C4-2B (cell line): ENCODE results near the gene ABCA4.

Source experiments
- H3K27ac ChIP-seq: fragments of 450-650 bp; 2 replicates; pipeline ENCODE4 v1.5.1; 2017
- ZFX ChIP-seq: fragments of 450-650 bp; IDR thresholded peaks from 2 replicates; pipeline ENCODE4 v1.6.1; 2017
- TF ChIP-seq, protein P1 (sequence below): fragments of 450-650 bp; conservative IDR thresholded peaks from 2 replicates; pipeline ENCODE4 v1.5.1; 2017; ENCODE audit warnings: mild to moderate bottlenecking

The ABCA4 gene

DNA sequence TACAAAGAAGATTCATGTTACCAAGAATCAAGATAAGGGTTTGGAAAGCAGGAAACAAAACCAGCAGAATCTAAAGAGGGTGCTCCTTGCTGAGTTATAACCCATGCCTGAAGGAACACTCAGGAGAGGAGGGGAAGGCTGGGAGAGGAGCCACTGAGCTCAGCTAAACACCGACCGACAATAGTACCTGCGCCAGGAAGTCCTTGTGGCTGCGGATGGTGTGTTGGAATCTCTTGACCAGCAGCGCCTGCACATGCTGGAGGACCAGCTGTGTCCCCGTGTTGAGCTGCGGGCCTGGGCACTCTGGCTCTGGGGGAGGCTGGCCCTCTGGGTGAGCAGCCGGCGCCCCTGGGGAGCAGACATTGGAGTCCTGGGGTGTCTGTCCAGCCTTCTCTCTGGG lies 89.4 kb downstream of the ABCA4 start:
- TF ChIP-seq, protein P1, sequence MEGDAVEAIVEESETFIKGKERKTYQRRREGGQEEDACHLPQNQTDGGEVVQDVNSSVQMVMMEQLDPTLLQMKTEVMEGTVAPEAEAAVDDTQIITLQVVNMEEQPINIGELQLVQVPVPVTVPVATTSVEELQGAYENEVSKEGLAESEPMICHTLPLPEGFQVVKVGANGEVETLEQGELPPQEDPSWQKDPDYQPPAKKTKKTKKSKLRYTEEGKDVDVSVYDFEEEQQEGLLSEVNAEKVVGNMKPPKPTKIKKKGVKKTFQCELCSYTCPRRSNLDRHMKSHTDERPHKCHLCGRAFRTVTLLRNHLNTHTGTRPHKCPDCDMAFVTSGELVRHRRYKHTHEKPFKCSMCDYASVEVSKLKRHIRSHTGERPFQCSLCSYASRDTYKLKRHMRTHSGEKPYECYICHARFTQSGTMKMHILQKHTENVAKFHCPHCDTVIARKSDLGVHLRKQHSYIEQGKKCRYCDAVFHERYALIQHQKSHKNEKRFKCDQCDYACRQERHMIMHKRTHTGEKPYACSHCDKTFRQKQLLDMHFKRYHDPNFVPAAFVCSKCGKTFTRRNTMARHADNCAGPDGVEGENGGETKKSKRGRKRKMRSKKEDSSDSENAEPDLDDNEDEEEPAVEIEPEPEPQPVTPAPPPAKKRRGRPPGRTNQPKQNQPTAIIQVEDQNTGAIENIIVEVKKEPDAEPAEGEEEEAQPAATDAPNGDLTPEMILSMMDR, result no peak

DNA sequence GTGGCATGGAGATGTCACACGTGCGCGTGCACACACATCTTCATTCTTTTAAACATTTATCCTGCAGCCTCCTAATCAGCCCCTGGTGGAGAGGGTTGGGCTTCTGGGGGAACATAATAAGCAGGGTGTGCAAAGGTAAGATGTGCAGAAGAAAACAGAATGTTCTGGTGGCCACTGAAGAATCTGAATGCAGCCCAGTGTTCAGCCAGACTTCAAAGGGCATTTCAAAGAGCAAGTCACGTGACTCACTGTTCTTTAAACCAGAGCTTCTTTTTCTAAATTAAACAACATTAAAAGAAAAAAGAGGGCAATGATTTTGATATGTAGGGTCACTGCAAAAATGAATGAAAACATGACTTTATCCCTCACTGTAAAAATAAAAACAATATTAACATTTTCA lies 89.8 kb downstream of the ABCA4 start:
- TF ChIP-seq, protein P1, result no peak
- TF ChIP-seq ZFX, result no peak
- H3K27ac ChIP-seq, result no peak overlapping the region

More for the DNA sequence above, 89.4 kb downstream of the ABCA4 start:
- no peak overlapping the region for H3K27ac ChIP-seq

DNA sequence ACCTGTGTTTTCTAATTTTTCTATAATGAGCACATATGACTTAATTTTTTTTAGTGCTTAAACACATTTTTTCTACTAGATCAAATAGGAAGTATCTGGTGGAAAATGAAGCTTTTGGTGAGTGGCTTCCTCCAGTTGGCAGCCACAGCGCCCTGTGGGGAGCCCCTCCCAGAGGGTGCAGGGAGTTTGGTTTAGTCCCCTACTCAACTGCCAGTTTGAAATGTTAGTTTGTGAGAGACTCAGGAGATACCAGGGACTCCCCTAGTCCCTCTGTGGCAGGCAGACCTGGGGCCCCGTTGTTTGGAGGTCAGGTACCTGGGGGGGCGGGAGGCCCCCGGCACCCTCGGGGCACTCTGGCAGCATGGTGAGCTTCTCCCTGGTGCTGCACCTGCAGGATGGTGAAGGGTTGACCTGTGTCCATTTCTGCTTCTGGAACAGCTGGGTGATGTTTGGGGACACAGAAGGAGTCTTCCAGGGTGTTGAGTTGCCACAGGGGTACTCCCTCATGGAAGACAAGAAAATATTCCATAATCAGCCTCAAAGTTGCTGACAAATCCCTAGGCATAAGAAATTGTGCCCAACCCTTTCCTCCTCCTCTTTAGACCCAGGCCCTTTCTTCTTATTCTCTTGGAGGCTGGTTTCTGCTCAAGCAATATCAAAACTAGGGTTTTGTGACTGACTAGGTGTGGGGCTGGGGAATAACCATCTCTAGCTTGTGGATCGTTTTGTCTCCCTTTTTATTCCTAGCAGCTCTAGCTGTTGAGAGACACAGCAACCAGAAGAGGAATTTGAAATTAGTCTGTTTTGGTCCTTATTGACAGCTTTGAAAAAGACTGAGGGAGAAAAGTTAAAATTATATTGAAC lies 91.6 kb downstream of the ABCA4 start:
- no peak for TF ChIP-seq ZFX
- TF ChIP-seq, protein P1, result no peak
- H3K27ac ChIP-seq, result no peak overlapping the region

DNA sequence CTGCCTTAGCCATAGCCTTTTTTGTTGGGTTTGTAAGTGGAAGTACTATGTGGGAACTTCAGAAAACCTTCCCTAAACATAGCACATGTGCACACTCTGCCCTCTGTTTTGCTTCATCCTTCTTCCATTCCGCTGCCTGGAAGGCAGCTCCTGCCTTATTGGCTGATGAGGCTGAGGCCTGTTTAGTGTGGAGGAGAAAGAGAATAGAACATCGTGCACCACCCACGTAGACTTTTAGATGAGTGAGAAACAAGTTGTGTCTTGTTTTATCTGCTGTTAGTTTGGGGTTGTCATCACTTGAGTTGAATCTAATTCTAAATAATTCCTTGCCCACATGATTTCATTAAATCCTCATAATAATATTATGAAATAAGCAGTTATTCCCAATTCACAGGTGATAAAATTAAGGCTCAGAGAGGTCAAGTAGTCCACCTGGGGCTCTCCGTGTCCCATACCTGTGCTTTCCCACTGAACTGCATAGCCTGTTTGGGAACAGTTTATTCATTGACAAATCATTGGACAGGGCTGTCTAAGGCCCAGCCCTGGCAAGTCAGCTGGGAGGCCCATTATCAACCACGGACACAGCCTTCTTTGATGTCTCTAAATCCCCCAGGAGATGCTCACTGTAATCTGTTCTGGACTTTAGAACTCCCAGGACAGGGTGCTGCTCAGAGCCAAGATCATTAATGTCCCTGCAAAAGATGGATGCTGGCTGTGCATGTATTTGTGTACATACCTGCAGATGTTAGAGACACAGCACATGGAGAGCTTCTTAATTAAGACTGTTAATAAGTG lies 93.0 kb downstream of the ABCA4 start:
- H3K27ac ChIP-seq, result no peak overlapping the region
- TF ChIP-seq, protein P1, result no peak
- TF ChIP-seq ZFX, result no peak

DNA sequence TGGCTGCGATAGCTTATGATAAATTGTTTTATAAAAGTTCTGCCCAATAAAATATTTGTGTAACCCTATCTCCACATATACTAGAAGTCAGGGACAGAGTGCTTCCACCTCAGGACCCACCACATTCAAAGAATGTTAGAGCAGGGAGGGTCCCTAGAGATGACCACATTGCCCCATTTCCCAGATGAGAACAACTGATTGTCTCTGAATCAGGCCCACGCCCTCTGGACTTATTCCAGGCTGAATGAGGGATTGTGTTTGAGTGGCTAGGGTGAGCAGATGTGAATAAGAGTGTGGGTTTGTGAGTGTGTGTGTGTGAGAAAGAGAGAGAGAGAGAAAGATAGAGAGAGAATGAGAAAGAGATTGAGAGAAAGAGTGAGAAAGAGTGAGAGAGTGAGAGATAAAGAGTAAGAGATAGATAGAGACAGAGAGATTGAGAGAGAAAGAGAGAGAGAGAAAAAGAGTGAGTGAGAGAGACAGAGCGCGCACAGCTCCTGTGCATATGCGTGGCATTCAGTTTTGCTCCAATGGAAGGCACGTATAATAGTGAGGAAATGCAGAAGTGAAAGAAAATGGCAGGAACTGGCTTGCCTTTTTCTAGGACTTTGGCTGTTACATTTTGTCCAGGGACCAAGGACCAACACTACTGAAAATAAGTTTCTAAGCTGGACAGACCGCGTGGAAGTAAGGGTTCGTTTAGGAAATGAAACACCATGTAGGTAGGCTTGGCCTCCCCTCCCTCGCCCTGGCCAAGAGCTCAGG lies 94.1 kb downstream of the ABCA4 start:
- TF ChIP-seq, protein P1, result no peak
- no peak for TF ChIP-seq ZFX
- H3K27ac ChIP-seq, result no peak overlapping the region

DNA sequence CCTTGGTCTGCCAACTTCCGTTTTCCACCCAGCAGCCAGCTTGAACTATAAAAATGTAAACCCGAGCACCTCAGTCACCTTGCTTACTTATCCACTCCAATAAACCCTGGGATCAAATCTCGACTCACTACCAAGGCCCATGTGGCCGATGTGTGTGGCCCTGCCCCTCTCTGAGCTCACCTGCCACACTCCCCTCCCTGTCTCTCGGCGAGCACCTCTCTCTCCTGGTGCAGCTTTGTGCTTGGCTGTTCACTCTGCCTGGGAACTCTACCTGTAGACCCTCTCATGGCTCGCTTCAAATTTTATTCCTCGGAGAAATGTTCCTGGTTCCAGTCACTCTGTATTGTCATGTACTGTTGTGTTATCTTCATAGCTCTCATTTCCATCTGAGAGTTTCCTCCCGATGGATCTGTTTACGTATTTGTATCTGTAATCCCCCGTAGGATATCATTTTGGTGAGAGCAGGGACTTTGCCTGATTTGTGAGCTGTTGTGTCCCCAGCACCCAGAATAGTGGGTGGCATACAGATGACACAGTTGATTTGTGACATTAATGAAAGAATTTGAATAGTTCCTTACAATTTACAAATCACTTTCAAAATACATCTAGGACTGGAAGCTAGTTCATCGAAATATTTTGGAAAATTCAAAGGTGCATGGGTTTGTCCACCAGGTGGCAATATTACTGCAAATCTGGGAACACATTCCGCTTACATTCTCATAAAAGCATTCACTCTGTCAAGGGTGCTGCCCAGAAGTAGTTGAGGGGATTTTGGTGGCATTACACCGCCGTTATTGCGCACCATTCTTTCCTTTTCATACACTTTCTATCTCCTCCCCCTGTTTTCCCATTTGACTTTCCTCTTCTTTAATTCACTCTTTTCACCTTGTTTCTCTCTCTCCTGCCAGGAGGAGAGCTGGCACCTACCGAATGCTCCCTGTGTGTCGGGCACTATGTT lies 95.3 kb downstream of the ABCA4 start:
- no peak overlapping the region for H3K27ac ChIP-seq
- TF ChIP-seq, protein P1, result peak; percentile 91
- no peak for TF ChIP-seq ZFX
